ENCODE results near the gene PRICKLE3.

PRICKLE3 gene

DNA sequence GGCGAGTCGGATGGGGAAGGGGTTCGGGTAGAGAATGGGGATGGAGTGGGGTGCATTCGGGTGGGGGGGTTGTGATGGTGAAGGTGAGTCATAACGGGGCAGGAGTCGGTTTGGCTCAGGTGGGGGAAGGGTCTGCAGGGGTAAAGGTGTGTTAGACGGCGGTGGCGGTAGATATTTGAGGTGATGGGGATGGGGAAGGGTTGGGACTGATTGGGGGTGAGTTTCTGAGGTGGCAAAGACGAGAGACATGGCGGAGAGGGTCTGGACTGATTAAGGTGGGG lies 13.1 kb upstream of the PRICKLE3 start:
- H3K9me2 ChIP-seq (replicated peaks; ENCODE audit: insufficient read depth, low read length) = no peaks in the 10 kb centered on the region
- no peaks in the 10 kb centered on the region for H3K9me3 ChIP-seq (ENCODE audit: insufficient read depth, low read length)
- no peaks in the 10 kb centered on the region for H3F3A ChIP-seq (ENCODE audit: insufficient read depth)
- H3K4me2 ChIP-seq (ENCODE audit: low read depth, low read length, poor library complexity, severe bottlenecking) = no peak overlapping the region
- no peaks in the 10 kb centered on the region for H3K36me3 ChIP-seq (ENCODE audit: low read length)
- H2AFZ ChIP-seq (ENCODE audit: low read depth, low read length, severe bottlenecking) = no peak overlapping the region
- no peak overlapping the region for H3K9ac ChIP-seq (ENCODE audit: low read length)
- no peak for TF ChIP-seq EZH2phosphoT487 (conservative IDR thresholded peaks at IDR 0.05; ENCODE audit: low read length)
- TF ChIP-seq, protein P1, sequence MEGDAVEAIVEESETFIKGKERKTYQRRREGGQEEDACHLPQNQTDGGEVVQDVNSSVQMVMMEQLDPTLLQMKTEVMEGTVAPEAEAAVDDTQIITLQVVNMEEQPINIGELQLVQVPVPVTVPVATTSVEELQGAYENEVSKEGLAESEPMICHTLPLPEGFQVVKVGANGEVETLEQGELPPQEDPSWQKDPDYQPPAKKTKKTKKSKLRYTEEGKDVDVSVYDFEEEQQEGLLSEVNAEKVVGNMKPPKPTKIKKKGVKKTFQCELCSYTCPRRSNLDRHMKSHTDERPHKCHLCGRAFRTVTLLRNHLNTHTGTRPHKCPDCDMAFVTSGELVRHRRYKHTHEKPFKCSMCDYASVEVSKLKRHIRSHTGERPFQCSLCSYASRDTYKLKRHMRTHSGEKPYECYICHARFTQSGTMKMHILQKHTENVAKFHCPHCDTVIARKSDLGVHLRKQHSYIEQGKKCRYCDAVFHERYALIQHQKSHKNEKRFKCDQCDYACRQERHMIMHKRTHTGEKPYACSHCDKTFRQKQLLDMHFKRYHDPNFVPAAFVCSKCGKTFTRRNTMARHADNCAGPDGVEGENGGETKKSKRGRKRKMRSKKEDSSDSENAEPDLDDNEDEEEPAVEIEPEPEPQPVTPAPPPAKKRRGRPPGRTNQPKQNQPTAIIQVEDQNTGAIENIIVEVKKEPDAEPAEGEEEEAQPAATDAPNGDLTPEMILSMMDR (IDR thresholded peaks at IDR 0.05; ENCODE audit: insufficient read depth, low read length, poor library complexity, severe bottlenecking) = no peak
- no peaks in the 10 kb centered on the region for H4K20me1 ChIP-seq (ENCODE audit: low read depth, low read length)
- no peaks in the 10 kb centered on the region for H3K27me3 ChIP-seq (ENCODE audit: low read length)
- no peak overlapping the region for H3K27ac ChIP-seq (ENCODE audit: low read depth, low read length)
- no peaks in the 10 kb centered on the region for H3K79me2 ChIP-seq (ENCODE audit: insufficient read depth, low read length)
- H3K4me3 ChIP-seq (ENCODE audit: insufficient read depth, low read length, poor library complexity, severe bottlenecking) = no peak overlapping the region

DNA sequence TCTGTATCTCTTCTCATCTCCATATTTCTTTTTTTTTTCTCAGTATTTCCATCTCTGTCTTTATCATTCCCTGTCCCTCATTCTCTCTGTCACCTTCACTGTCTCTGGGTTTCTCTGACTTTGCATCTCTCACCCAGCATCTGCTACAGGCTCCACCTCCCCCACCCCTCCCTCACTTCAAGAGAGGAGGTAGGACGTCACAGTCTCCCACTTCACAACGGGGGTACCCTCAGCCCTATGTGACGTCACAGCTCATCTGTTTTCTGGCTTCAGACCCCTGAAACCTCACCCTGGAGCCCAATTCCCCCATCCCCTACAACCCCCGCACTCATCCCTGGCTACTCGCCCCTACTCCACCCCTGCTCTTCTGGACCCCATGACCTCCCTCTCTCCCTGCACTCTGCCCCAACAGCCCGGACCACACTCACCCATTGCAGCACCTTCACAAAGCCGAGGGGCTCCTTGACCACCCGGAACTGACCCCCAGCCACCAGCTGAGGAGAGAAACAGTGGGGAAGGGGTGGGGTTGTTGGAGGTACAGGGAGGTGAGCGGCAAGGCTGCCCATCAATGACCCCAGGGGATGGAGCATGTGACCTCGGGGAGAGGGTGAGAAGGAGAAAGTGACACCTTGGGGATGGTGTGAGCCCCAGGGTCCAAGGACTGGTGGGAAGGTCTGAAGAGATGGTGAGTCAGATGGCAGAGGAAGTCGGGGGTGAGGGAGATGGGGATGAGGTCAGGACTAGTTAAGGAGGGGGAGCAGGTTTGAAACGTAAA lies 12.6 kb upstream of the PRICKLE3 start:
- no peaks in the 10 kb centered on the region for H3K27me3 ChIP-seq (ENCODE audit: low read length)
- H3K36me3 ChIP-seq (ENCODE audit: low read length) = no peaks in the 10 kb centered on the region
- no peak overlapping the region for H2AFZ ChIP-seq (ENCODE audit: low read depth, low read length, severe bottlenecking)
- H3K9me2 ChIP-seq (replicated peaks; ENCODE audit: insufficient read depth, low read length) = no peaks in the 10 kb centered on the region
- no peaks in the 10 kb centered on the region for H3K79me2 ChIP-seq (ENCODE audit: insufficient read depth, low read length)
- no peak overlapping the region for H3K4me2 ChIP-seq (ENCODE audit: low read depth, low read length, poor library complexity, severe bottlenecking)
- H3K4me3 ChIP-seq (ENCODE audit: insufficient read depth, low read length, poor library complexity, severe bottlenecking) = no peak overlapping the region
- H3K9me3 ChIP-seq (ENCODE audit: insufficient read depth, low read length) = no peaks in the 10 kb centered on the region
- H3K9ac ChIP-seq (ENCODE audit: low read length) = no peak overlapping the region
- no peaks in the 10 kb centered on the region for H4K20me1 ChIP-seq (ENCODE audit: low read depth, low read length)
- no peaks in the 10 kb centered on the region for H3F3A ChIP-seq (ENCODE audit: insufficient read depth)
- H3K27ac ChIP-seq (ENCODE audit: low read depth, low read length) = no peak overlapping the region
- TF ChIP-seq EZH2phosphoT487 (conservative IDR thresholded peaks at IDR 0.05; ENCODE audit: low read length) = no peak
- TF ChIP-seq, protein P1 (IDR thresholded peaks at IDR 0.05; ENCODE audit: insufficient read depth, low read length, poor library complexity, severe bottlenecking) = no peak

DNA sequence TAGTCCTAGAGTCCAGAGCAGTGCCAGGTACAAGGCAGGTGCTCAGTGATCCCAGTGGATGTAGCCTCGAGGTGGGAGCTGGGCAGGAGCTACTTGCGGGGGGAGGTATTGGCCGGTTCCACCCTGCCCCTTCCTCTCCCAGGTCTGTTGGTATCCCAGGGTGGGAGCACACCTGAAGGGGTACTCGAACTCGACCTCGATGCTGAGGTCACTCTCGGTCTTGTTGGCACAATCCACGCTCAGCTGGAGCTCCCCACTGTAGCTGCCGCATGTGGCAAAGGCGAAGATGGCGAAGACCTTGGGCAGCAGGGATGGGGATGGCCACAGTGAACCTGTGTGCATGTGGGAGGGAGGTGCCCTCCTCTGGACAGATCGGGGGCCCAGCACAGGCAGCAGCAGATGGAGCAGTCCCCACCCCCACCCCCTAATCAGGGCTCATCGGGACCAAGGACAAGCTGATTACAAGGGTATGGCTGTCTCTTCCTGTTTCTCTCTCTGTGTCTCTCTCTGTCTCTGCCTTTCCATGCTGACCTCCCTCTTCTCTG lies 11.4 kb upstream of the PRICKLE3 start:
- H3K27me3 ChIP-seq (ENCODE audit: low read length) = no peaks in the 10 kb centered on the region
- no peaks in the 10 kb centered on the region for H3K9me3 ChIP-seq (ENCODE audit: insufficient read depth, low read length)
- TF ChIP-seq, protein P1 (IDR thresholded peaks at IDR 0.05; ENCODE audit: insufficient read depth, low read length, poor library complexity, severe bottlenecking) = no peak
- no peak for TF ChIP-seq EZH2phosphoT487 (conservative IDR thresholded peaks at IDR 0.05; ENCODE audit: low read length)
- H2AFZ ChIP-seq (ENCODE audit: low read depth, low read length, severe bottlenecking) = no peak overlapping the region
- no peaks in the 10 kb centered on the region for H3F3A ChIP-seq (ENCODE audit: insufficient read depth)
- no peaks in the 10 kb centered on the region for H4K20me1 ChIP-seq (ENCODE audit: low read depth, low read length)
- H3K9me2 ChIP-seq (replicated peaks; ENCODE audit: insufficient read depth, low read length) = no peaks in the 10 kb centered on the region
- H3K36me3 ChIP-seq (ENCODE audit: low read length) = no peaks in the 10 kb centered on the region
- no peak overlapping the region for H3K9ac ChIP-seq (ENCODE audit: low read length)
- no peak overlapping the region for H3K27ac ChIP-seq (ENCODE audit: low read depth, low read length)
- no peak overlapping the region for H3K4me2 ChIP-seq (ENCODE audit: low read depth, low read length, poor library complexity, severe bottlenecking)
- no peaks in the 10 kb centered on the region for H3K79me2 ChIP-seq (ENCODE audit: insufficient read depth, low read length)
- no peak overlapping the region for H3K4me3 ChIP-seq (ENCODE audit: insufficient read depth, low read length, poor library complexity, severe bottlenecking)
